OCI-LY7 (cell line): Measurements from ENCODE around the gene MIA2.

Experiments
- EZH2phosphoT487 ChIP-seq: fragments of 200-600 bp; sonication (generic); IDR thresholded peaks from 2 replicates; pipeline ENCODE4 v1.6.1; 2018; ENCODE audit warnings: low read depth, borderline replicate concordance, mild to moderate bottlenecking, mixed run types, antibody characterized with exemption, low read length, moderate library complexity, mixed read lengths
- TF ChIP-seq, protein P1 (sequence below): fragments of 200-600 bp; sonication (generic); conservative IDR thresholded peaks from 2 replicates; pipeline ENCODE4 v1.5.1; 2014; ENCODE audit warnings: mild to moderate bottlenecking, antibody characterized with exemption, low read length, moderate library complexity, mixed read lengths

DNA sequence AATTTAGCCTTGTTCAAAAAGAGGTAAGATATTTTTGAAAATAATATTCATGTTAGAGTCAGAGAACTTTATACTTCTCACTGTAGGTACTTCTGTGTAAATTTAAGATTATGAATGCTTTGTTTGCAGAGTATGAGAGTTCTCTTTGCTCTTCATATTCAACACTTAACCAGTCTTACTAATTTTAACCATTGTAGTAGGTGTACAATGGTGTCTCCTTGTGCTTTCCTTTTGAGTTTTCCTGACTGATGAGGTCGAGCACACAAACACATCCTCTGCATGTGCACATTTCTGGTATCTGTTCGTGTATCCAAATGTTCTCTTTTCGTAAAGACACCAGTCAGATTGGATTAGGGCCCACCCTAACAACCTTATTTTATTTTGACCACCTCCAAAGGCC, 45.8 kb downstream of the MIA2 start:
- TF ChIP-seq, protein P1, sequence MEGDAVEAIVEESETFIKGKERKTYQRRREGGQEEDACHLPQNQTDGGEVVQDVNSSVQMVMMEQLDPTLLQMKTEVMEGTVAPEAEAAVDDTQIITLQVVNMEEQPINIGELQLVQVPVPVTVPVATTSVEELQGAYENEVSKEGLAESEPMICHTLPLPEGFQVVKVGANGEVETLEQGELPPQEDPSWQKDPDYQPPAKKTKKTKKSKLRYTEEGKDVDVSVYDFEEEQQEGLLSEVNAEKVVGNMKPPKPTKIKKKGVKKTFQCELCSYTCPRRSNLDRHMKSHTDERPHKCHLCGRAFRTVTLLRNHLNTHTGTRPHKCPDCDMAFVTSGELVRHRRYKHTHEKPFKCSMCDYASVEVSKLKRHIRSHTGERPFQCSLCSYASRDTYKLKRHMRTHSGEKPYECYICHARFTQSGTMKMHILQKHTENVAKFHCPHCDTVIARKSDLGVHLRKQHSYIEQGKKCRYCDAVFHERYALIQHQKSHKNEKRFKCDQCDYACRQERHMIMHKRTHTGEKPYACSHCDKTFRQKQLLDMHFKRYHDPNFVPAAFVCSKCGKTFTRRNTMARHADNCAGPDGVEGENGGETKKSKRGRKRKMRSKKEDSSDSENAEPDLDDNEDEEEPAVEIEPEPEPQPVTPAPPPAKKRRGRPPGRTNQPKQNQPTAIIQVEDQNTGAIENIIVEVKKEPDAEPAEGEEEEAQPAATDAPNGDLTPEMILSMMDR: no peak
- TF ChIP-seq EZH2phosphoT487: no peak
